H1 (cell line): ENCODE data around the gene DENND2A. TPM values are rescaled to one million over a fixed set of nuclear protein-coding genes. Genes with fewer than 3 reads are reported as not detected.

ENCODE experiments used
- CTCF ChIA-PET: fragments of 300-600 bp; sonication (Branson Sonifier 250); formaldehyde crosslinking; loops from one replicate; lab custom pipeline; 2021; ENCODE audit not compliant: partially characterized antibody; lab: Charles Lee
- POLR2A ChIA-PET: fragments of 300-600 bp; sonication (Branson Sonifier 250); formaldehyde crosslinking; loops from one replicate; lab custom pipeline; 2021; ENCODE audit warnings: inconsistent platforms; ENCODE audit not compliant: partially characterized antibody; lab: Charles Lee
- DNase-seq, 2 experiments: peaks; one replicate each; pipeline versions ENCODE4 v3.0.0 to v3.0.0-alpha.2; 2010 to 2022; ENCODE audit warnings: low spot score in 2 of 2, low read depth in 1 of 2, mixed read lengths in 1 of 2
- FAIRE-seq: peaks from 2 replicates; lab custom pipeline; 2011; peaks lifted over from hg19 to GRCh38; lab: Jason Lieb, UNC
- H2AFZ ChIP-seq: 2 replicates; pipeline ENCODE4 v1.8.1; 2012; ENCODE audit warnings: low read length, inconsistent platforms
- H2AK5ac ChIP-seq: 2 replicates; pipeline ENCODE4 v1.6.1; 2013; ENCODE audit warnings: low read depth, low read length
- H2BK120ac ChIP-seq: replicated peaks from 2 replicates; pipeline ENCODE3; 2013; ENCODE audit warnings: low read depth, low read length, inconsistent platforms
- H2BK12ac ChIP-seq: 2 replicates; pipeline ENCODE4 v1.6.1; 2013; ENCODE audit warnings: low read depth, low read length
- H2BK15ac ChIP-seq: 2 replicates; pipeline ENCODE4 v1.6.1; 2013; ENCODE audit warnings: low read length
- H2BK20ac ChIP-seq: 2 replicates; pipeline ENCODE4 v1.6.1; 2013; ENCODE audit warnings: low read length
- H2BK5ac ChIP-seq: 2 replicates; pipeline ENCODE4 v1.6.1; 2013; ENCODE audit warnings: low read depth, low read length
- H3K14ac ChIP-seq: 2 replicates; pipeline ENCODE4 v1.6.1; 2013; ENCODE audit warnings: inconsistent platforms; ENCODE audit not compliant: insufficient read length
- H3K18ac ChIP-seq: 2 replicates; pipeline ENCODE4 v1.6.1; 2013; ENCODE audit warnings: low read length; ENCODE audit errors: extremely low read depth
- H3K23ac ChIP-seq: 2 replicates; pipeline ENCODE4 v1.6.1; 2013; ENCODE audit warnings: inconsistent platforms; ENCODE audit not compliant: insufficient read length
- H3K23me2 ChIP-seq: 2 replicates; pipeline ENCODE4 v1.6.1; 2013; ENCODE audit warnings: low read depth, low read length
- H3K27ac ChIP-seq: 2 replicates; pipeline ENCODE4 v1.6.1; 2011; ENCODE audit warnings: low read depth, low read length, inconsistent platforms
- H3K27me3 ChIP-seq, 4 experiments: replicated peaks in 1 of 4; 1 replicate in 1 of 4; 2 replicates in 3 of 4; pipeline versions ENCODE4 v1.6.1 to v1.8.1; 2011 to 2013; ENCODE audit warnings: low read length in 3 of 4, mild to moderate bottlenecking in 3 of 4, inconsistent platforms in 2 of 4, mixed read lengths in 2 of 4, moderate library complexity in 1 of 4; ENCODE audit not compliant: control insufficient read depth in 3 of 4, insufficient read depth in 3 of 4; ENCODE audit errors: extremely low read depth in 1 of 4
- H3K36me3 ChIP-seq, 4 experiments: 2 replicates each; pipeline versions ENCODE4 v1.6.1 to v1.8.1; 2011 to 2013; ENCODE audit warnings: mild to moderate bottlenecking in 4 of 4, low read length in 3 of 4, moderate library complexity in 2 of 4, control low read depth in 1 of 4, inconsistent platforms in 1 of 4; ENCODE audit not compliant: insufficient read depth in 4 of 4, control insufficient read depth in 2 of 4
- H3K4ac ChIP-seq: replicated peaks from 2 replicates; pipeline ENCODE3; 2013; ENCODE audit warnings: low read length, low read depth, mixed read lengths, inconsistent platforms; ENCODE audit not compliant: insufficient read length
- H3K4me1 ChIP-seq, 4 experiments: replicated peaks in 1 of 4; 1 replicate in 1 of 4; 2 replicates in 3 of 4; pipeline versions ENCODE4 v1.6.1 to v1.8.1; 2011 to 2013; ENCODE audit warnings: low read length in 3 of 4, inconsistent platforms in 2 of 4, mixed read lengths in 1 of 4; ENCODE audit not compliant: insufficient read depth in 4 of 4, control insufficient read depth in 3 of 4
- H3K4me2 ChIP-seq, 2 experiments: 2 replicates each; pipeline versions ENCODE4 v1.6.1 to v1.8.1; 2011 to 2013; ENCODE audit warnings: low read depth in 2 of 2, low read length in 2 of 2, control low read depth in 1 of 2, inconsistent platforms in 1 of 2, mild to moderate bottlenecking in 1 of 2; ENCODE audit not compliant: insufficient read depth in 1 of 2
- H3K4me3 ChIP-seq, 4 experiments: fragments of 200-600, 300-600 bp in 1 of 4; sonication (generic), shearing (Covaris generic), sonication (Bioruptor Twin) in 1 of 4; 2 replicates each; pipeline versions ENCODE4 v1.5.1 to v1.8.1; 2011 to 2016; ENCODE audit warnings: low read length in 4 of 4, low read depth in 3 of 4, control low read depth in 2 of 4, inconsistent platforms in 2 of 4, mild to moderate bottlenecking in 2 of 4, mixed read lengths in 1 of 4, moderate library complexity in 1 of 4; ENCODE audit not compliant: insufficient read depth in 2 of 4; ENCODE audit errors: extremely low read depth in 1 of 4
- H3K56ac ChIP-seq: replicated peaks from 2 replicates; pipeline ENCODE3; 2013; ENCODE audit warnings: low read depth, mild to moderate bottlenecking, mixed read lengths, low read length, inconsistent platforms; ENCODE audit not compliant: insufficient read length
- H3K79me1 ChIP-seq: 2 replicates; pipeline ENCODE4 v1.6.1; 2013; ENCODE audit warnings: low read depth, low read length, control low read depth
- H3K79me2 ChIP-seq, 2 experiments: 2 replicates each; pipeline versions ENCODE4 v1.6.1 to v1.8.1; 2012 to 2013; ENCODE audit warnings: low read length in 2 of 2, mild to moderate bottlenecking in 2 of 2, inconsistent platforms in 1 of 2; ENCODE audit not compliant: insufficient read depth in 2 of 2, control insufficient read depth in 1 of 2
- H3K9ac ChIP-seq, 4 experiments: replicated peaks in 1 of 4; 1 replicate in 1 of 4; 2 replicates in 3 of 4; pipeline versions ENCODE4 v1.6.1 to v1.8.1; 2011 to 2013; ENCODE audit warnings: low read depth in 3 of 4, low read length in 3 of 4, control low read depth in 2 of 4, mild to moderate bottlenecking in 2 of 4, moderate library complexity in 2 of 4, inconsistent platforms in 1 of 4; ENCODE audit errors: extremely low read depth in 1 of 4
- H3K9me3 ChIP-seq, 2 experiments: 2 replicates each; pipeline versions ENCODE4 v1.6.1 to v1.8.1; 2012 to 2013; ENCODE audit warnings: mild to moderate bottlenecking in 2 of 2, moderate library complexity in 2 of 2, control low read depth in 1 of 2, inconsistent platforms in 1 of 2, low read depth in 1 of 2, low read length in 1 of 2, mixed read lengths in 1 of 2; ENCODE audit not compliant: insufficient read depth in 2 of 2
- H4K20me1 ChIP-seq, 2 experiments: replicated peaks in 1 of 2; 2 replicates each; pipeline versions ENCODE3 to v1.8.1; 2011 to 2013; ENCODE audit warnings: inconsistent platforms in 2 of 2, low read length in 2 of 2, mild to moderate bottlenecking in 1 of 2; ENCODE audit not compliant: insufficient read depth in 2 of 2, control insufficient read depth in 1 of 2
- H4K5ac ChIP-seq: 2 replicates; pipeline ENCODE4 v1.6.1; 2013; ENCODE audit warnings: low read length, low read depth, mixed read lengths, inconsistent platforms; ENCODE audit not compliant: insufficient read length
- H4K8ac ChIP-seq: 2 replicates; pipeline ENCODE4 v1.8.0; 2013; ENCODE audit warnings: mild to moderate bottlenecking, moderate library complexity, low read length, inconsistent platforms; ENCODE audit not compliant: insufficient read depth; ENCODE audit errors: extremely low read depth
- H4K91ac ChIP-seq: replicated peaks from 2 replicates; pipeline ENCODE3; 2013; ENCODE audit warnings: low read length, mixed read lengths, inconsistent platforms; ENCODE audit not compliant: insufficient read length
- BACH1 ChIP-seq: IDR thresholded peaks from 2 replicates; pipeline ENCODE4 v1.6.1; 2012; ENCODE audit warnings: low read length, improper control_type of control experiment
- CTBP2 ChIP-seq: IDR thresholded peaks from 2 replicates; pipeline ENCODE4 v1.7.0; 2011; ENCODE audit warnings: borderline replicate concordance, mild to moderate bottlenecking, moderate library complexity, mixed read lengths, low read length; ENCODE audit not compliant: insufficient read depth, insufficient read length
- E2F6 ChIP-seq: IDR thresholded peaks from 2 replicates; pipeline ENCODE4 v1.6.1; 2012; ENCODE audit warnings: inconsistent platforms
- GTF2F1 ChIP-seq: IDR thresholded peaks from 2 replicates; pipeline ENCODE4 v1.6.1; 2012; ENCODE audit warnings: low read depth, low read length, improper control_type of control experiment, borderline replicate concordance
- HDAC6 ChIP-seq: IDR thresholded peaks from one replicate; pipeline ENCODE4 v1.7.1; 2012; ENCODE audit warnings: low read depth, mild to moderate bottlenecking, inconsistent platforms, low read length, moderate library complexity
- JUN ChIP-seq: IDR thresholded peaks from 2 replicates; pipeline ENCODE4 v1.6.1; 2011; ENCODE audit warnings: low read depth, mild to moderate bottlenecking, improper control_type of control experiment, low read length
- KDM1A ChIP-seq: fragments of 200-600, 300-600 bp; sonication (generic); IDR thresholded peaks from 2 replicates; pipeline ENCODE4 v1.7.1; 2016; ENCODE audit warnings: mild to moderate bottlenecking, low read length, borderline replicate concordance
- KDM4A ChIP-seq: IDR thresholded peaks from one replicate; pipeline ENCODE4 v1.7.1; 2012; ENCODE audit warnings: low read depth, mild to moderate bottlenecking, moderate library complexity, low read length, inconsistent platforms; ENCODE audit not compliant: severe bottlenecking
- NANOG ChIP-seq: IDR thresholded peaks from 2 replicates; pipeline ENCODE4 v1.6.1; 2011; ENCODE audit warnings: low read length, low read depth, mild to moderate bottlenecking, inconsistent platforms; ENCODE audit not compliant: insufficient read depth, poor library complexity, severe bottlenecking
- POU5F1 ChIP-seq: IDR thresholded peaks from 2 replicates; pipeline ENCODE4 v1.6.1; 2011; ENCODE audit warnings: low read depth, mild to moderate bottlenecking, low read length, moderate library complexity
- RBBP5 ChIP-seq: IDR thresholded peaks from 2 replicates; pipeline ENCODE4 v1.7.1; 2012; ENCODE audit warnings: low read depth, mild to moderate bottlenecking, inconsistent platforms, low read length, moderate library complexity, borderline replicate concordance
- RFX5 ChIP-seq: IDR thresholded peaks from 2 replicates; pipeline ENCODE4 v1.6.1; 2011; ENCODE audit warnings: low read depth, low read length, improper control_type of control experiment, borderline replicate concordance
- SP4 ChIP-seq: IDR thresholded peaks from 2 replicates; pipeline ENCODE4 v1.6.1; 2012; ENCODE audit warnings: low read length, inconsistent platforms
- TBP ChIP-seq: IDR thresholded peaks from 2 replicates; pipeline ENCODE4 v1.6.1; 2011; ENCODE audit warnings: low read depth, low read length, improper control_type of control experiment
- WGBS, 2 experiments: shearing (Covaris generic) in 1 of 2; methylation state at CpG; one replicate each; pipeline versions ENCODE4 v1.1.6 to v1.1.7; 2013 to 2015; ENCODE audit warnings: low lambda C conversion rate in 2 of 2, mixed read lengths in 2 of 2, inconsistent platforms in 1 of 2, low coverage in 1 of 2, missing lambda C conversion rate in 1 of 2; ENCODE audit not compliant: insufficient replicate concordance in 2 of 2, insufficient coverage in 1 of 2, insufficient read length in 1 of 2; ENCODE audit errors: extremely low coverage in 1 of 2, missing lambda C conversion rate in 1 of 2; 5-methylcytosine and 5-hydroxymethylcytosine counted together
- polyA plus RNA-seq, 7 experiments: library from polyadenylated mRNA; depleted of rRNA in 3 of 7; stranded (reverse) in 5 of 7; unstranded in 2 of 7; fragments of >200 nt in 5 of 7; fragments of 200-250 nt in 2 of 7; gene quantifications; 1 replicate in 5 of 7; 2 replicates in 1 of 7; 4 replicates in 1 of 7; pipeline versions ENCODE4 v1.2.1 to v1.2.3, GENCODE V29; 2011 to 2013; ENCODE audit warnings: missing spikeins in 2 of 7, mixed read lengths in 2 of 7
- total RNA-seq: library from RNA; stranded (reverse); fragmentation: NEBNext Ultra II Directional; extraction: Animal tissue kit (Norgen Biotek cat#: 25700); gene quantifications from 2 replicates; pipeline ENCODE4 v1.2.1, GENCODE V29; 2021

The DENND2A gene
- total and polyA plus RNA-seq, 2 of the 8 experiments (the other 6 are each of a cell fraction or from before 2014, with no cell fraction given): 5.0 to 13.0 TPM

GRCh38 chr7:140623980-140624379 is 16.6 kb downstream of the DENND2A start:
- FAIRE-seq (no peak), DNase-seq (no peak)
- no peak overlapping the region for H2AK5ac ChIP-seq
- H3K27ac ChIP-seq: no peak overlapping the region
- ChIA-PET CTCF (interaction anchor here (0.9 to 2.5 kb wide), 5 partner anchors 11 to 102 kb away, joined by 3 to 8 read pairs (median 4); no protein-coding TSS in a partner anchor), POLR2A (no interaction called here)
- no peak overlapping the region for H3K4me2 ChIP-seq
- no peak overlapping the region for H4K91ac ChIP-seq
- no peak overlapping the region; the same call in 1 of the 2 replicates for H4K8ac ChIP-seq
- H3K79me1 ChIP-seq: no peaks in the 10 kb centered on the region
- no peak overlapping the region for H3K18ac ChIP-seq
- H4K20me1 ChIP-seq: peaks cover 0 to 6% of the 10 kb centered on the region in 2 experiments
- 0 out of 2 replicates have a peak overlapping the region, but pooled peaks have one; percentile 35 for H2BK12ac ChIP-seq
- H3K79me2 ChIP-seq: no peaks in the 10 kb centered on the region
- H2BK120ac ChIP-seq: no peak overlapping the region
- H3K9ac ChIP-seq: peak overlapping the region in 1 of 4 experiments; percentile 42; a peak in 1 of 7 replicates
- H3K56ac ChIP-seq: no peak overlapping the region
- no peak overlapping the region for H4K5ac ChIP-seq
- no peak overlapping the region for H3K4ac ChIP-seq
- 91% methylated on average over 6 of the region's 6 CpGs; no CpG with 5 or more reads in 1 of the 2 experiments for WGBS, 2 experiments
- no peak overlapping the region for H3K14ac ChIP-seq
- no peak overlapping the region for H3K4me3 ChIP-seq
- H3K23me2 ChIP-seq: peaks cover 4% of the 10 kb centered on the region; the same call in 1 of the 2 replicates
- no peaks in the 10 kb centered on the region for H3K27me3 ChIP-seq
- H3K23ac ChIP-seq: no peak overlapping the region
- H3K36me3 ChIP-seq: no peaks in the 10 kb centered on the region
- no peak overlapping the region for H2BK20ac ChIP-seq
- H2BK5ac ChIP-seq: no peak overlapping the region
- H2AFZ ChIP-seq: no peak overlapping the region
- H2BK15ac ChIP-seq: no peak overlapping the region
- no peaks in the 10 kb centered on the region for H3K9me3 ChIP-seq
- peaks cover 5 to 14% (median 8%) of the 10 kb centered on the region in 4 experiments for H3K4me1 ChIP-seq
- TF ChIP-seq CTBP2: no peak
- TF ChIP-seq GTF2F1: no peak
- no peak for TF ChIP-seq RFX5
- TF ChIP-seq SP4: no peak
- TF ChIP-seq KDM1A: no peak
- TF ChIP-seq E2F6: no peak
- TF ChIP-seq TBP: no peak
- no peak for TF ChIP-seq POU5F1
- no peak for TF ChIP-seq JUN
- TF ChIP-seq BACH1: no peak
- no peak for TF ChIP-seq HDAC6
- TF ChIP-seq RBBP5: no peak
- TF ChIP-seq KDM4A: no peak
- TF ChIP-seq NANOG: no peak
